D721Med (cell line): ENCODE results near the gene ARF4.
"Not testable (repeated sequence)": the region's sequence is repeated elsewhere in the genome, so short reads cannot be mapped to it uniquely, and the experiment has no call there.

ENCODE experiments used
- DNase-seq: peaks from one replicate; pipeline ENCODE4 v3.0.0; 2011; ENCODE audit warnings: low spot score; ENCODE audit not compliant: insufficient read length
- FAIRE-seq: peaks from 2 replicates; lab custom pipeline; 2011; peaks lifted over from hg19 to GRCh38; lab: Jason Lieb, UNC
- TF ChIP-seq, protein P1 (sequence below): IDR thresholded peaks from 2 replicates; pipeline ENCODE4 v1.5.1; 2012; ENCODE audit warnings: mild to moderate bottlenecking, control low read depth; ENCODE audit not compliant: insufficient read depth; ENCODE audit errors: missing control alignments

ARF4 gene

DNA sequence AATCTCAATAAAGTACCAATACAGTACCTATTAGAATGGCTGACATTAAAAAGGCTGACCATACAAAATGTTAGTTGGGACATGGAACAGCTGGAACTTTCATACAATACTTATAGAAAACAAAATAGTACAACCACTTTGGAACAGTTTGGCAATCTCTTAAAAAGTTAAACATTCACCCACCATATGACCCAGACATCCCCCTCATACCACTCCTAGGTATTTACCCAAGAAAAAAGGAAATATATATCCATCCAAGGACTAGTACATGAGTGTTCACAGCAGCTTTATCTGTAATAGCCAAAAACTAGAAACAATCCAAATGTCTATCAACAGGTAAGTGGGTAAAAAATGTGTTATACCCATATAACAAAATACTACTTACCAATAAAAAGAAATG is 25.2 kb upstream of the ARF4 start:
- no peak for FAIRE-seq
- no peak for DNase-seq
- TF ChIP-seq, protein P1, sequence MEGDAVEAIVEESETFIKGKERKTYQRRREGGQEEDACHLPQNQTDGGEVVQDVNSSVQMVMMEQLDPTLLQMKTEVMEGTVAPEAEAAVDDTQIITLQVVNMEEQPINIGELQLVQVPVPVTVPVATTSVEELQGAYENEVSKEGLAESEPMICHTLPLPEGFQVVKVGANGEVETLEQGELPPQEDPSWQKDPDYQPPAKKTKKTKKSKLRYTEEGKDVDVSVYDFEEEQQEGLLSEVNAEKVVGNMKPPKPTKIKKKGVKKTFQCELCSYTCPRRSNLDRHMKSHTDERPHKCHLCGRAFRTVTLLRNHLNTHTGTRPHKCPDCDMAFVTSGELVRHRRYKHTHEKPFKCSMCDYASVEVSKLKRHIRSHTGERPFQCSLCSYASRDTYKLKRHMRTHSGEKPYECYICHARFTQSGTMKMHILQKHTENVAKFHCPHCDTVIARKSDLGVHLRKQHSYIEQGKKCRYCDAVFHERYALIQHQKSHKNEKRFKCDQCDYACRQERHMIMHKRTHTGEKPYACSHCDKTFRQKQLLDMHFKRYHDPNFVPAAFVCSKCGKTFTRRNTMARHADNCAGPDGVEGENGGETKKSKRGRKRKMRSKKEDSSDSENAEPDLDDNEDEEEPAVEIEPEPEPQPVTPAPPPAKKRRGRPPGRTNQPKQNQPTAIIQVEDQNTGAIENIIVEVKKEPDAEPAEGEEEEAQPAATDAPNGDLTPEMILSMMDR = no peak

GRCh38 chr3:57617739-57618138 is 20.6 kb upstream of the ARF4 start:
- DNase-seq = no peak
- TF ChIP-seq, protein P1 = no peak
- FAIRE-seq = no peak

DNA sequence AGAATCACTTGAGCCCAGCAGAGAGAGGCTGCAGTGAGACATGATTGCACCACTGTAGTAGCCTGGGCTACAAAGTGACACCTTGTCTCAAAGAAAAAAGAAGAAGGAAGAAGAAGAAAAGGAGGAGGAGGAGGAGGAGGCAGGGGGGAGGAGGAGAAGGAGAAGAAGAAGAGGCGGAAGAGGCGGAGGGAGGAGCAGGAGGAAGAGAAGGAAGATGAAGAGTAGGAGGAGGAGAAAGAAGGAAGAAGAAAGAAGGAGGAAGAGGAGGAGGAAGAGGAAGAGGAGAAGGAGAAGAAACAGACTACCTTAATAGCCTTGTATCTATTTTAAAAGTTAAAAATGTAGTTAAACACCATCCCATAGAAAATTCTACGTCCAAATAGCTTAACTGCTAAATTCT is 19.1 kb upstream of the ARF4 start:
- DNase-seq (no peak), FAIRE-seq (no peak)
- TF ChIP-seq, protein P1 = no peak

GRCh38 chr3:57611870-57612269 is 14.7 kb upstream of the ARF4 start:
- DNase-seq, FAIRE-seq: not testable (repeated sequence)

DNA sequence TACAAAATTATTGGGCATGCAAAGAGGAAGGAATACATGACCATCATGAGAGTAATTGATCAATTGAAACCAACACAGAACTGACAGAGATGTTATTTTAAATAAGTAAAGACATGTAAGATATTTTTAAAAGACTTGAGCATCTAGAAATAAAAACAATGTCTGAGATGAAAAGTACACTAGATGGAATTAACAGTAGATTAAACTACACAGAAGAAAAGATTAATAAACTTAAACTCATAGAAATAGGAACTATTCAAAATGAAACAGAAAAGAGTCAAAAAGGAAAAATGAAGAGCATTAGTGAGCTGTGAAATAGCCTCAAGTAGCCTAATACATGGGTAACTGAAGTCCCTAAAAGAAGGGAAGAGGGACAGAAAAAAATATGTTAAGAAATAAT is 8.5 kb upstream of the ARF4 start:
- no peak for DNase-seq
- TF ChIP-seq, protein P1 = no peak
- FAIRE-seq = no peak

DNA sequence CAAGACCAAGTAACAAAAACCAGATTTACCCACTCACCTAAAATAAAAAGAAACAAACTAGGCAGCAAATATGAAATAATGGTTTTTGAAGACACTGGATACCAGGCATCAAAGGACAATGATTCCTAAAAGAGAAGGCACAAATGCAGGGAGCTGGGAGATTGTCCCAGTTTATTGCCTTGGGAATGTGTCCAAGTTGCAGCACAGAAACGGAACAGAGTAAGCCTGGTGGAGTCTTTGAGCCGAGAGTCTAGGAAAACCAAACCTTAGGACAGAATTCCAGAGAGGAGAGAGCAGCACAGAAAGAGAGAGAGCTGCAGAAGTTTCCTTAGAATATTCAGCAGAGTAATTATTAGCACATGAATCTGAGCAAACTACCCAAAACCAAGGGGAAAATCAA is 7.8 kb upstream of the ARF4 start:
- DNase-seq (no peak), FAIRE-seq (no peak)

DNA sequence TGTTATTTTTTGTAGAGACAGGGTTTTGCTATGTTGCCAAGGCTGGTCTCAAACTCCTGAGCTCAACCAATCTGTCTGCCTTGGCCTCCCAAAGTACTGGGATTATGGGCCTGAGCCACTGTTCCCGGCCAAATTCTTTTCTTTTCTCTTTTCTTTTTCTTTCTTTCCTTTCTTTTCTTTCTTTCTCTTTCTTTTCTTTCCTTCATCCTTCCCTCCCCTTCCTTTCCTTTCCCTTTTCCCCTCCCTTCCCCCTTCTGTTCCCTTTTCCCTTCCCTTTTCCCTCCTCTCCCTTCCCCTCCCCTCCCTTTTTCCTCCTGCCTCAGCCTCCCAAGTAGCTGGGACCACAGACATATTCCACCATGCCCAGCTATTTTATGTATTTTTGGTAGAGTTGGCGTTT is 3.1 kb upstream of the ARF4 start:
- TF ChIP-seq, protein P1 = no peak
- no peak for FAIRE-seq
- DNase-seq = no peak

More for the DNA sequence above, 7.8 kb upstream of the ARF4 start:
- TF ChIP-seq, protein P1 = no peak

- DNase-seq = no peak
- TF ChIP-seq, protein P1 = no peak
- no peak for FAIRE-seq
These were observed 1.7 kb upstream of the ARF4 start for GRCh38 chr3:57598765-57599360.
